ENCODE measurements around the gene GFAP.

Gene GFAP

DNA sequence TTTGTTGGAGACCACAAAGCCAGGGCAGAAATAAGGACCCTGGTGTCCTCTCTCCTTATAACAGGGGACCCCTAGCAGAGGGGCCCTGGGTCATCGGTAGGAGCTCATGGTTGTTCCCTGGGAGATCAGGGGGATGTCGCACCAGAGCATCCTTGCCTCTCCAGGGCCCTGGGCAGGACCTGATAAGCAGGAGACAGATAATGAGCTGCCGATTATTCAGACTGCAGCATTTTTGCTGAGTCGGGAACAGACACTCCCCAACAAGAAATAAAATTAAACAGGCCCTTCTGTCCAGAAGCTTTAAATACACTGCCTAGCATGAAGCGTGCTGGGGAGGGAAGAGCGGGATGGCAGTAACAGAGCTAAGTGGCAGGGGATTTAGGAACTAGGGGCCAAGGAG, 15.4 kb upstream of the GFAP start:
- DNase-seq = no peak

GRCh38 chr17:44928950-44929720, 13.8 kb upstream of the GFAP start:
- DNase-seq = no peak

GRCh38 chr17:44928136-44928535, 12.8 kb upstream of the GFAP start:
- DNase-seq = no peak

- no peak for DNase-seq
Measured at GRCh38 chr17:44927696-44928095, 12.4 kb upstream of the GFAP start.

- no peak for DNase-seq
Measured at GRCh38 chr17:44926821-44927525, 11.7 kb upstream of the GFAP start.

DNA sequence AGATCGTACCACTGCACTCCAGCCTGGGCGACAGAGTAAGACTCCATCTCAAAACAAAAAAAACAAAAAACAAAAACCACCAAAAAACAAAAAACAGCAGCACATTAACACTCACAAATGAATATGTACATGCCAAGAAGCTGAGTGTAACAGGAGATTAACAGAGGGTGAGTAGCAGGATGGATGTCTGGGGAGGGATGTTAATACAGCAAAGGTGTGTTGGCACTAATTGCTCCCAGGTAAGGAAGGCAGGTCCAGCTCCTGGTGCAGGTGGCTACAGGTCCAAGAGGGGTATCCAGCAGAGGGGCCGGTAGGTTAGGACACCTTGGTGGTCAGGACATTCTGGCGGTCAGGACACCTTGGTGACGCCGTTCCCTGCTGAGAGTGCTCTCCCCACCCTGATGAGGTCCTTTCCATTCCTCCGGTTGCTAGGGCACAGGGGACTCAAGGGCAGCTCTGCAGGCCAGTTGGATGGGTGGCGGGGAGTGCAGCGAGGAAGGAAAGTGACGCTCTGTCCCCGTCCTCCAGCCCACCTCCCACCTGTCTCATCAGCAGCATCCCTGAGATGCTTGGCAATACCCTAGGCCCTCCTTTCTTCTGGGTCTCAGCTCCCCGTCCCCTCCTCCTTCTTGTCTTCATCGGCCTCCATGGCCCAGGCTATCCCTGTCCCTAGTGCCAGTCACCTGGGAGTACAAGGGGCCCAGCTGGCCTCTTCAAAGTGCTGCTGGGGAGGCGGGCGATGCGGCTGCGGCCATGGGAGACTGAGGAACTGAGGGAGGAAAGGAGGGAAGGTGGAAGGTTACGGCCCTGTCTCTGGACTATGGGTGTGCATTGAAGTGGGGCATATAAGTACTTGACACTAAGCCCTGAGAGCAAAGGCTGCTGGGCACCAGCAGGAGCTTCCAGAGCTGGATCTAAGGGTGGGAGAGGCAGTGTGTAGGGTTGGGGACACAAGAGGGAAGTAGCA, 10.7 kb upstream of the GFAP start:
- DNase-seq = no peak

DNA sequence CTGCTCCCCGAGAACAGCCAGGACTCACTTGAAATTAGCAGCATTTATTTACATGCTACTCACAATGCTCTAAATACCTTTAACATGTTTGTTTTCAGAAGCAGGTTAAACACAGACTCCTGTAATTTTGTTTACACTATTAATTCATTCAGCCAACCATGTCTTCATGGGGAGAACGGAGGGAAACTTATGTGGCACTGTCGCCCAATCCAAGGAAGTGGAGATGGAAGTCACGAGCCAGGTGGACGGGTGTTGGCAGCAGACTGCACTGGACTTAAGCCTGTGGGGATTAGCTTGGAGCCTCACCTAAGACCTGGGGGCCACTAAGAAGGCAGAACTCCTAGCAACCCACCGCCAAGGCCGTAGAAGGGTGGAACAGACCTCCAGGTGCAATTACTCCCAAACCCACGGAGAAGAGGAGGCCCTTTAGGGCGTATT, 8.8 kb upstream of the GFAP start:
- no peak for DNase-seq

GRCh38 chr17:44922746-44923470, 7.6 kb upstream of the GFAP start:
- no peak for DNase-seq

DNA sequence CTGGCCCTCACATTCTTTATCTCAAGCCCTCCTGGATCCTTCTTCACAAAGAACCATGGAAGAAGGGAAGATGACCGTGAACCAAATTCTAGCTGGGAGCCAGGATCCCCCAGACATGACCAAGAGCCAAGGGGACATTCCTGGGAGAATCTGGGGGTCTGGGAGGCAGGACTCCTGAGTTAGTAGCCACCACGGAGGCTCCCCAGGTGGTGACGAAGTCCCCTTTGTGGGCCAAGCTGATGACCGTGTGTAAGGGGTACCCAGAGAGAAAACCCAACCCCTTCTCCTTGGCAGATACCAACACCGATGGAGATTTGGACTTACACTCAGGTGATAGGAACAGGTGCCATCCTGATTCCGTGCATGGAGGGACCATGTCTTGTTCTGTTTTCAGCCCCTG, 6.8 kb upstream of the GFAP start:
- no peak for DNase-seq

GRCh38 chr17:44921122-44921882, 6.0 kb upstream of the GFAP start:
- no peak for DNase-seq

GRCh38 chr17:44920565-44920940, 5.3 kb upstream of the GFAP start:
- DNase-seq = no peak

DNA sequence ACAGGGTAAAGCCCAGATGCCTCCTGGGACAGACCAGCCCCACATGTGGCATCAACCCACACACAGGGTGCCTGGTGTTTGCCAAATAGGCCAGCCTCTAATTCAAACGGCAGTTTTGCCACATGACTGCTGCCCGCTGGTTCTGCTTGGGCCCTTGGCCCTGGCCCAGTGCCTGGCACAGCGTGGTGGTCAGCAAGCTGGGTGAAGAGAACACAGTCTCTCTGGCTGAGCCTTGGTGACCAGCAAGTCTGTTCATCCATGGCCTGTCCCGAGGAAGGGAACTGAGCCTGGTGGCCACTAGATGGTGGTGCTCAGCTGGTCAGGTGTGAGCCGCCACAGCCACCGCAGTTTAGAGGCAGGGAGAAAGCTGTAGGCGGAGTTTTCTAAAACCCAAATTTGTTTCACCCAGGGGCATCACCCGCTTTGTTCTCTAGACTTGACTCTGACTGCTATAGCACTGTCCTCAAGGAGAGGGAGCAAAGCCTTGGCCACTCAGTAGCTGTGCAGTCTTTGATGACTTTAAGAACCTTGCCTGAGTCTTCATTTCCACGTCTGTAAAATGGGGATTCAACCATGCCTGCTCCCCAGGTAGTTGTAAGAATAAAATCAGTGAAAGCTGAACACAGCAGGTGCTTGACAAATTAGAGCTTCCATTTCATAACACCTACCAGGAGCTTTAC, 4.7 kb upstream of the GFAP start:
- DNase-seq = no peak

DNA sequence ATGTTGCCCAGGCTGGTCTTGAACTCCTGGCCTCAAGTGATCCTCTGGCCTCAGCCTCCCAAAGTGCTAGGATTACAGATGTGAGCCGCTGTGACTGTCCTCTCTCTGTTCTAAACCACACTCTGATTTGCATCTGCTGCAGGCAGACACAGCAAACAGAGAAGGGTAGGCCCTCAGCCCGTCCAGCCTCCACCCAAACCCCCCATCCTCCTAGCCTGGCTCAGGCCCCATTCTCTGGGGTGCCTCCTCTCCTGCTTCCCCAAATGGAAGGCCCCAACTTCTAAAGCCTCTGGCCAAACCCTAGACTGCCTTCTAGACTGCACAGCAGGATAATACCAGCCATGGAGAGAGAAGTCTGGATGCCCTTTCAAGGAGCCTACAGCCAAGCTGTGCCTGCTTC, 4.1 kb upstream of the GFAP start:
- no peak for DNase-seq

DNA sequence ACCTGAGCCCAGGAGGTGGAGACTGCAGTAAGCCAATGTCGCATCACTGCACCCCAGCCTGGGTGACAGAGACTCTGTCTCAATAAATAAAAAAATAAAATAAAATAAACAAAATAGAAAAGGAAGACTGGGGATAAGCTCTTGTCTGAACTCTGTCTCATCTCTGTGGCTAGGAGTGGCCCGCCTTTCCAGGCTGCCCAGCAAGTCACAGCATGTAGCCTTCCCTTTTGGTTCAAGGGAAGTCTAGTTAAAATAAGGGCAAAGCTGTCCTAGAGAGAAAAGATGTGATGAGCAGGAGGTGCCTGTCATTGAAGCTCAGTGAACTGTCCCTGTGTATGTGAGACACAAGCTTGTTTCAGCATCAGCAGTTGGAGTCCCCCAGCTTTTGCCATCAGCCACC, 2.7 kb upstream of the GFAP start:
- no peak for DNase-seq

GRCh38 chr17:44917456-44917855, 2.2 kb upstream of the GFAP start:
- DNase-seq = no peak

DNA sequence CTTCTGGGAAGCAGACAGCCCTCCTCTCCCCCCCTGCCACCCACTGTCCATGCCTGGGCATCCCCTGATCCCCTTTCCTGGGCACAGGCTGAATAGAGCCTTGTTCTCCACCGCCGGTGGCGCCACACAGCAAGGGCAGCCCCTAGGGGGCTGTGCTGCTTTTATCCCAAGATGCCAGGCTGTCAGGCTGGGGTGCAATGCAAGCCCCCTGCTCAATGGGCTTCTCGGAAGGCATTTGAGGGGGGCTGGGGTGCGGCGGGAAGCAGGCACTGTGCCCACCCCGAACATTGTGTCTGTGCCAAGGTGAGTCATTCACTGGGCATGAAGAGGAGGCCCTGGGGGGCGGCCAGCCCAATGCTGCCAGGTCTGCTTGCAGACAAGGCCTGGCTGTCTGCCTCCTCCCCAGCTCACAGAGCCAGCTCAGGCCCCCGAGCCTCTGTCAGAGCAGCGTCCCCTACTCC, 1.5 kb upstream of the GFAP start:
- DNase-seq = no peak

DNA sequence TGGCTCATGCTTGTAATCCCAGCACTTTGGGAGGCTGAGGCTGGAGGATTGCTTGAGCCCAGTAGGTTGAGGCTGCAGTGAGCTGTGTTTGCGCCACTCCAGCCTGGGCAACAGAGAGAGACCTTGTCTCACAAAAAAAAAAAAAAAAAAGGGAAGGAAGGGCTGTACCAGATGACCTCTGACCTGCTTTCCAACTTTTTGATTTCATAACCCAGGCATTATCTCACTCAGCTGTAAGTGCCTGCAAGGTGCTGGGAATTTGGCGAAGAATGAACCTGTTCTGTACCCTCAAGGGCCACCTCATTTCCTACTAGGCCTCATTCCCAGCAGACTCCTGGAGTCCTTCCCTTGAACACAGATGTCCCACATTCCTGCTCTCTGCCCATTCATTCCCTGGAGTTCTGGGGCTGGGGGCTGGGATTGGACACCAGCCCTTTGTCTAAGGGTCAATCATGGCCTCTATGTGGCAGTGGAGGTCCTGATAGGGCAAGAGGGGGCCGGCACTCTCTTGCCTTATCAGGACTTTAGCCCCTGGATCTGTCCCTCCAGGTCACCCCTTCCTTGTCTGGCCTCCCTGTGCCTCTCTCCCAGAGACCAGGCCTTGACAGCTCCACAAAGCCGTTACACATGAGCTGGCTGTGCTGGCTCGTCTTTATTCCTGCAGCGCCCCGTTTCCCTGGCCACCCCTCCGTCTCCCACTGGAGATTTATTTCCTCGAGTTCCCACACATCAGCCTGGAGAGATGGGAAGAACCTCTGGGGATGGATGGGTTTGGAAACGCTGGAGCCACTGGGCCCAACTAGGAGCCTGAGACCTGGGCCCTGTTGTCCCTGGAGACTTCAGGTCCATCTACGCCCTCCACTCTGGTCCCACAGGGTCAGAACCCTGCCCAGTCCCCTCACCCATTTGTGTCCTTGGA, 821 bp upstream of the GFAP start:
- DNase-seq = no peak

- DNase-seq = no peak
Measured at GRCh38 chr17:44914698-44915271, 515 bp downstream of the GFAP start.

DNA sequence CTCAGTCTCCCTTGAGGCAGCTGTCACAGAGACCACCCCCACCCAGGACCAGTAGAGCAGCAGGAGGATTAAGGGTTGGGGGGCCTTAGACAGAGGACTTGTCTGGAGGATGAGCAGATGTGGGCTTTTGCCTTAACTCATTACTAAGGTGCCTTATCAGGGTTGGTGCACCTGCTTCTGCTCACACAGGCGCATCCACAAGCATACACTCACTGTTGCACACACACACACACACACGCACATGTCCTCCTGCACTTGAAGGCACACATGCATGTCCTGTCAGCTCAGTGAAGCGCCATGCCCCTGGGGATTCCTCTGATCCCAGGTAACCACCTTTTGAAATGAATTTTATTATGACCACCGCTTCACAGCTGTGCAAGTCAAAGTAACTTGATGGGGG, 1.2 kb downstream of the GFAP start:
- no peak for DNase-seq

DNA sequence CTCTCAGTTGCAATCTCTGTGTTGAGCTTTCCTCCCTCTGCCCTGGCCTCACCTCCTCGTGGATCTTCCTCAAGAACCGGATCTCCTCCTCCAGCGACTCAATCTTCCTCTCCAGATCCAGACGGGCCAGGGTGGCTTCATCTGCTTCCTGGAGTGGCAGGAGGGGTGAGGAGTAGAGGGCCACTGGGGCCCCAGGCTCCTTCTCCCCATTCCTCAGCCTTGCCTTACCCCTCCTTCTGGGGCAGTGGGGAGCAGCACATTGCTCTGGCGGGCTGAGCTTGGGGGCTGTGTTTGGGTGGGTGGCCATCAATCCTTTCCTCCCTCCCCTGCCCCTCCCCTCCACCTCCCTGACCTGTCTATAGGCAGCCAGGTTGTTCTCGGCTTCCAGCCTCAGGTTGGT, 1.6 kb downstream of the GFAP start:
- DNase-seq = no peak
